AG10803 (cell line): ENCODE results near the gene SPDYE4.
A peak's percentile ranks its signal among the peaks of the same experiment; 100 is the strongest.

ENCODE experiments used
- DNase-seq: peaks from one replicate; pipeline ENCODE4 v3.0.0; 2010; ENCODE audit warnings: low read depth
- H3K4me3 ChIP-seq: 2 replicates; pipeline ENCODE4 v1.5.1; 2011; ENCODE audit warnings: mild to moderate bottlenecking, low read length, control low read depth
- TF ChIP-seq, protein P1 (sequence below): conservative IDR thresholded peaks from 2 replicates; pipeline ENCODE4 v1.5.1; 2011; ENCODE audit warnings: mild to moderate bottlenecking, low read length, control low read depth, inconsistent platforms

The SPDYE4 gene

DNA sequence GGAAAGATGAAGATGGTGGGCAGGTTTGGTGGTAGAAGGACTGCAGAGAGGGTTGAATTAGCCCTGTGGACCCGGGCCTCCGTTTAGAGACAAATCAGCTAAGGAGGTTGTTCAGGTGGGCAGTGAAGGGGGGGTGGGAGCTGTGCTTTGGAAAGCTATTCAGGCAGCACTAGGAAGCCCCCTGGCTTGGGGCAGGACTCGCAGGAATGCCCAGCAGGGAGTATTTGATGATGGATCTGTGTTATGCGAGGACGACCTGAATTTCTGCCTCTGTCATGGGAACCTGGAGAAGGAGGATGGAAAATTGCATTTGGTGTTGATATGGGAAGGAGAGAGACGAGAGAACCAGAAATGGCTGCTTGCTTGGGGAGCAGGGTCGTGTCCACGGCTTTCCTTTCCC, 3.5 kb downstream of the SPDYE4 start:
- no peak for DNase-seq
- TF ChIP-seq, protein P1, sequence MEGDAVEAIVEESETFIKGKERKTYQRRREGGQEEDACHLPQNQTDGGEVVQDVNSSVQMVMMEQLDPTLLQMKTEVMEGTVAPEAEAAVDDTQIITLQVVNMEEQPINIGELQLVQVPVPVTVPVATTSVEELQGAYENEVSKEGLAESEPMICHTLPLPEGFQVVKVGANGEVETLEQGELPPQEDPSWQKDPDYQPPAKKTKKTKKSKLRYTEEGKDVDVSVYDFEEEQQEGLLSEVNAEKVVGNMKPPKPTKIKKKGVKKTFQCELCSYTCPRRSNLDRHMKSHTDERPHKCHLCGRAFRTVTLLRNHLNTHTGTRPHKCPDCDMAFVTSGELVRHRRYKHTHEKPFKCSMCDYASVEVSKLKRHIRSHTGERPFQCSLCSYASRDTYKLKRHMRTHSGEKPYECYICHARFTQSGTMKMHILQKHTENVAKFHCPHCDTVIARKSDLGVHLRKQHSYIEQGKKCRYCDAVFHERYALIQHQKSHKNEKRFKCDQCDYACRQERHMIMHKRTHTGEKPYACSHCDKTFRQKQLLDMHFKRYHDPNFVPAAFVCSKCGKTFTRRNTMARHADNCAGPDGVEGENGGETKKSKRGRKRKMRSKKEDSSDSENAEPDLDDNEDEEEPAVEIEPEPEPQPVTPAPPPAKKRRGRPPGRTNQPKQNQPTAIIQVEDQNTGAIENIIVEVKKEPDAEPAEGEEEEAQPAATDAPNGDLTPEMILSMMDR, result no peak

DNA sequence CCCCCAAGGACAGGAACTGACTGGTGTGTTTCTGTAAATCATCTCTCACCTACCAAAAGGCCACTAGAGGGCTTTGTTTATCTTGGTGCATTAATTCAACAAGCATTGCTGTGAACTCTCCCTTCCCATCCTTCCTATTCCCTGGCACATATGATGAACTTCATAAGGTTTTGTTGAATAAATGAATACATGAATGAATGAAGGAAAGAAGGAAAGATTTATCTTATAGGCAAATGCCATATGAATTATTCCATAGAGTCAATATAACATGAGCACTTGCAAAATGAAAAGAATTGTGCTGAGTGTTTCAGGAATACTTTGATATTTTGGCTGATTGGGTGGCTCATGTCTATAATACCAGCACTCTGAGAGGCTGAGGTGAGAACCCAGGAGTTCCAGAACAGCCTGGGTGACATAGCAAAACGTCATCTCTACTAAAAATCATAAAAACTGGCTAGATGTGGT, 4.3 kb downstream of the SPDYE4 start:
- peak; percentile 25 for DNase-seq
- TF ChIP-seq, protein P1, result peak; percentile 54
- no peak overlapping the region for H3K4me3 ChIP-seq

More for the DNA sequence above, 3.5 kb downstream of the SPDYE4 start:
- no peak overlapping the region for H3K4me3 ChIP-seq

DNA sequence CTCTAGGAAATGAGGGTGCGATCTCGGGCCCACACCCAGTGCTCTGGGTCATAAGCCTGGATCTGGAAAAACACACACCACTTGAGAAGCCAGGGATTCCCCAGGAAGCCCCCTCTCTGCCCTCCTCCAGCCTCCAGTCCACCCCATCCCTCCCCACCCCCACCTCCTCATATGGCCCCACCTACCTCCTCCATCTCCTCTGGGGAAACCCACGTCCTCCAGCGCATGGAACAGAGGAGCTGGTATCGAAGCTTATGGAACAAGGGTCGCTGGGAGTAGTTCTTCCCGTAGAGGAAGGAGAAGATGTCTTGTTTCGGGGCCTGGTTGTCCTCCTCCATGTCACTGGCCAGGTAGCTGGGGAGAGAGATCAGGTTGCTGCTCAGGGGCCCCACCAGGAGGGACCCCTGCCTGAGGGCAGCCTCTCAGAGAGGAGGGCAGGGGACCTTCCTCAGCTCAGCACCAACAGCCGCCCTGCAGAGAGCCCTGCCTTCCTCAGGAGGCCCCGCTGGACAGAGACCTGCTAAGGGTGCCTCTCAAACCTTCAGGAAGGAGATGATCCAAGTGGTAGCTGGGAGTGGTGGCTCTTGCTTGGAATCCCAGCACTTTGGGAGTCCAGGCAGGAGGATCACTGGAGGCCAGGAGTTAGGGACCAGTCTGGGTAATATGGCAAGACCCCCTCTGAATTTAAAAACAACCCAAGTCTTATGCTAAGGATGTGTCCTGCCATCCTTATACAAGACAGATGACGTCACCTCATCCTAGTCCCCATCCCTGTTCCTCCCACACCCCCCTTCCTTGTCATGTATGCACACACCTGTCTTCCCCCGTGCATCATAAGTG, 5.0 kb downstream of the SPDYE4 start:
- TF ChIP-seq, protein P1, result no peak
- H3K4me3 ChIP-seq, result no peak overlapping the region
- no peak for DNase-seq

DNA sequence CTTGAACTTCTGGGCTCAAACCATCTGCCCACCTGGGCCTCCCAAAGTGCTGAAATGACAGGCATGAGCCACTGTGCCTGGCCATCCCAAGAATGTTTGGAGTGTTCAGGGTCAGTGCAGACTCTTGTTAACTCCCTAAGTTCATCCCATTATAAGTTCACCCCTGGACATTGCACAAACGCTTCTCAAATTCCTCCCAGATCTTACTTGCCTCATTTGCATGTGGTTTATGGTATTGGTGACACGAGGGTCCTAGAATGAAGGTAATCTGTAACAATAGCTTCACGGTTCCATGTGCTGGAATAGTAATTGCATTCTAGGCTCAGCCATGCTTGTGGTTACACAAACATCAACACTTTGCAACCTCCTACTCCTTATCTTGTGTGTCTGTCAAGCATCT, 8.7 kb downstream of the SPDYE4 start:
- TF ChIP-seq, protein P1, result no peak
- H3K4me3 ChIP-seq, result no peak overlapping the region
- no peak for DNase-seq

DNA sequence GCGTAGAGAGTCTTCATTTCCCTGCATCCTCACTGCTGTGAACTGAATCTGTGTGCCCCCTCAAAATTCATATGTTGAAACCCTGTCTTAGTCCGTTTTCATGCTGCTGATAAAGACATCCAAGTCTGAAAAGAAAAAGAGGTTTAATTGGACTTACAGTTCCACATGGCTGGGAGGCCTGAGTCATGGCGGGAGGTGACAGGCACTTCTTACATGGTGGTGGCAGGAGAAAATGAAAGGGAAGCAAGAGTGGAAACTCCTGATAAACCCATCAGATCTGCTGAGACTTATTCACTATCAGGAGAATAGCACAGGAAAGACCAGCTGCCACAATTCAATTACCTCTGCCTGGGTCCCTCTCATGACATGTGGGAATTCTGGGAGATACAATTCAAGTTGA, 10.6 kb downstream of the SPDYE4 start:
- H3K4me3 ChIP-seq, result no peak overlapping the region
- no peak for DNase-seq
- TF ChIP-seq, protein P1, result no peak

DNA sequence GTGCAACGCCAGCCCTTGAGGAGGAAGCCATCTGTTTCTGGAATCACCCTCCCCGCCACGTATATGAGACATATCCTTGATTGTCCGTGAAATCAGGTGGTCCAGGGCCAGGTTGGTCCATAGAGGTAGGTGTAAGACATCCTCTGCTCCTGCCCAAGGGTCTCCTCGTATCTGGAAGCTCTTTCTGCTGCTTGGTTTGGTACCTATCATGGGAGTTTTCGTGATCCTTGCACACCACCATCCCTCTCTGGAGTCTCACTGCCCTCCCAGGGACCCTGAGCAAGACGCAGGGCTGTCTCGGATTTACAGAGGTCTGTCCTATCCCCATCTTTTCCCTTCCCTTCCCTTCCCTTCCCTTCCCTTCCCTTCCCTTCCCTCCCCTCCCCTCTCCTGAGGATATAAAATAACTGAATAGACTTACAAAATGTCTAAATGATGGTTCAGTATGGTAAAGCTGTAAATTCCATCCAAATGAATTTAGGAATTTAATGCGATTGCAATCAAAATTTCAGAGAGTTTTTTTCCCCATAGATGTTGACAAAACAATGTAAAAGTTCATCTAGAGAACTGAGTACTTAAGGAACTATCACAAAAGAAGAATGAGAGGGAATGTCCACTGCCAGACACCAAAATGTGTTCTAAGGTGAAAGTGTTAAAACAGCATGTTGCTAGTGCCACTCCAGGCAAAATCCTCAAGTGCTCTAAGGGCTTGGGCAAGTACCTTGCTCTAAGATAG, 11.7 kb downstream of the SPDYE4 start:
- TF ChIP-seq, protein P1, result no peak
- DNase-seq, result no peak
- peak overlapping the region; percentile 67 for H3K4me3 ChIP-seq
